IMR-90 (cell line): ENCODE results near the gene ASPG. TPM values are rescaled to one million over a fixed set of nuclear protein-coding genes. Genes with fewer than 3 reads are reported as not detected.

Source experiments
- ATAC-seq: fragments of 200-7000 bp; cut with Tn5 transposase; 2 replicates; pipeline ENCODE4 v1.9.1; 2020; ENCODE audit warnings: low read depth, mild to moderate bottlenecking, moderate library complexity
- BruUV-seq: library from RNA; stranded (reverse); fragments of 400-500 nt; replicated peaks from 2 replicates; lab custom pipeline; 2021; lab: Mats Ljungman, UMichigan
- CTCF ChIA-PET: fragments of 300-600 bp; formaldehyde crosslinking; extraction: SDS; loops from one replicate; lab custom pipeline; 2021; ENCODE audit warnings: antibody characterized with exemption; lab: Yijun Ruan, JAX
- POLR2A ChIA-PET: fragments of 300-600 bp; sonication (Branson Sonifier 250); formaldehyde crosslinking; loops from one replicate; lab custom pipeline; 2022; ENCODE audit warnings: antibody characterized with exemption; ENCODE audit not compliant: unreplicated experiment; lab: Charles Lee
- DNase-seq: peaks from one replicate; pipeline ENCODE4 v3.0.0; 2013
- H2AFZ ChIP-seq: replicated peaks from 2 replicates; pipeline ENCODE3; 2013; ENCODE audit warnings: low read length, mild to moderate bottlenecking; ENCODE audit not compliant: poor library complexity
- H2AK5ac ChIP-seq: 2 replicates; pipeline ENCODE4 v1.6.1; 2013; ENCODE audit warnings: low read depth, low read length, inconsistent platforms
- H2AK9ac ChIP-seq: replicated peaks from 2 replicates; pipeline ENCODE3; 2013; ENCODE audit warnings: mild to moderate bottlenecking, low read depth, low read length, moderate library complexity; ENCODE audit not compliant: poor library complexity
- H2BK120ac ChIP-seq: 2 replicates; pipeline ENCODE4 v1.6.1; 2013; ENCODE audit warnings: low read depth, low read length, inconsistent platforms
- H2BK15ac ChIP-seq: 3 replicates; pipeline ENCODE4 v1.6.1; 2013; ENCODE audit warnings: low read depth, low read length, inconsistent platforms
- H2BK20ac ChIP-seq: 2 replicates; pipeline ENCODE4 v1.6.1; 2013; ENCODE audit warnings: low read depth, mild to moderate bottlenecking, inconsistent platforms, low read length, moderate library complexity
- H2BK5ac ChIP-seq: 2 replicates; pipeline ENCODE4 v1.6.1; 2013; ENCODE audit warnings: mild to moderate bottlenecking, low read depth, low read length, inconsistent platforms; ENCODE audit not compliant: poor library complexity, severe bottlenecking
- H3K14ac ChIP-seq: replicated peaks from 2 replicates; pipeline ENCODE4 v1.6.1; 2013; ENCODE audit warnings: low read depth, low read length, inconsistent platforms
- H3K18ac ChIP-seq: 2 replicates; pipeline ENCODE4 v1.6.1; 2013; ENCODE audit warnings: low read depth, low read length, control low read depth
- H3K23ac ChIP-seq: 2 replicates; pipeline ENCODE4 v1.6.1; 2013; ENCODE audit warnings: low read depth, low read length, inconsistent platforms
- H3K27ac ChIP-seq: 2 replicates; pipeline ENCODE4 v1.5.1; 2013; ENCODE audit warnings: mild to moderate bottlenecking, control low read depth, low read length; ENCODE audit not compliant: insufficient read depth
- H3K27me3 ChIP-seq: 2 replicates; pipeline ENCODE4 v1.6.1; 2013; ENCODE audit warnings: low read length; ENCODE audit not compliant: control insufficient read depth, insufficient read depth
- H3K36me3 ChIP-seq: 2 replicates; pipeline ENCODE4 v1.6.1; 2013; ENCODE audit warnings: low read length, mixed read lengths; ENCODE audit not compliant: control insufficient read depth, insufficient read depth
- H3K4ac ChIP-seq: 2 replicates; pipeline ENCODE4 v1.6.1; 2013; ENCODE audit warnings: low read depth, low read length, inconsistent platforms
- H3K4me1 ChIP-seq: 2 replicates; pipeline ENCODE4 v1.6.1; 2013; ENCODE audit warnings: low read length, mixed read lengths; ENCODE audit not compliant: control insufficient read depth, insufficient read depth
- H3K4me2 ChIP-seq: 2 replicates; pipeline ENCODE4 v1.6.1; 2013; ENCODE audit warnings: low read depth, mild to moderate bottlenecking, control low read depth, low read length, moderate library complexity
- H3K4me3 ChIP-seq: 2 replicates; pipeline ENCODE4 v1.5.1; 2013; ENCODE audit warnings: low read depth, mild to moderate bottlenecking, control low read depth, low read length, moderate library complexity; ENCODE audit not compliant: insufficient read depth
- H3K56ac ChIP-seq: 2 replicates; pipeline ENCODE4 v1.6.1; 2013; ENCODE audit warnings: low read length, inconsistent platforms; ENCODE audit not compliant: insufficient read depth; ENCODE audit errors: extremely low read depth
- H3K79me1 ChIP-seq, 2 experiments: 2 replicates each; pipeline ENCODE4 v1.6.1; 2013; ENCODE audit warnings: low read length in 2 of 2, inconsistent platforms in 1 of 2, low read depth in 1 of 2
- H3K9ac ChIP-seq: 2 replicates; pipeline ENCODE4 v1.6.1; 2013; ENCODE audit warnings: low read depth, low read length, control low read depth
- H3K9me1 ChIP-seq: 2 replicates; pipeline ENCODE4 v1.6.1; 2013; ENCODE audit warnings: low read length, inconsistent platforms; ENCODE audit not compliant: insufficient read depth
- H3K9me3 ChIP-seq: 2 replicates; pipeline ENCODE4 v1.6.1; 2013; ENCODE audit warnings: low read length; ENCODE audit not compliant: control insufficient read depth, insufficient read depth
- H4K20me1 ChIP-seq: 2 replicates; pipeline ENCODE4 v1.6.1; 2013; ENCODE audit warnings: low read length, inconsistent platforms; ENCODE audit not compliant: insufficient read depth
- H4K5ac ChIP-seq: 2 replicates; pipeline ENCODE4 v1.6.1; 2013; ENCODE audit warnings: mild to moderate bottlenecking, low read depth, low read length, control low read depth
- H4K8ac ChIP-seq, 2 experiments: 2 replicates each; pipeline ENCODE4 v1.6.1; 2013; ENCODE audit warnings: low read depth in 2 of 2, low read length in 2 of 2, control low read depth in 1 of 2, inconsistent platforms in 1 of 2
- H4K91ac ChIP-seq: 2 replicates; pipeline ENCODE4 v1.6.1; 2013; ENCODE audit warnings: low read depth, low read length, inconsistent platforms; ENCODE audit not compliant: insufficient read depth
- BHLHE40 ChIP-seq: fragments of 150-350 bp; IDR thresholded peaks from 2 replicates; pipeline ENCODE4 v1.6.1; 2016; ENCODE audit warnings: mild to moderate bottlenecking, low read depth, low read length
- CEBPB ChIP-seq: IDR thresholded peaks from 2 replicates; pipeline ENCODE4 v1.6.1; 2012; ENCODE audit warnings: low read depth, low read length, improper control_type of control experiment
- CHD1 ChIP-seq: IDR thresholded peaks from 2 replicates; pipeline ENCODE4 v1.6.1; 2012; ENCODE audit warnings: low read depth, low read length, improper control_type of control experiment
- CTCF ChIP-seq: conservative IDR thresholded peaks from 2 replicates; pipeline ENCODE4 v1.5.1; 2012; ENCODE audit warnings: mild to moderate bottlenecking, low read depth, low read length, improper control_type of control experiment
- ELK1 ChIP-seq: fragments of 150-350 bp; IDR thresholded peaks from 2 replicates; pipeline ENCODE4 v1.6.1; 2016; ENCODE audit warnings: low read depth, mild to moderate bottlenecking, low read length, moderate library complexity, borderline replicate concordance
- RAD21 ChIP-seq: IDR thresholded peaks from 2 replicates; pipeline ENCODE4 v1.6.1; 2012; ENCODE audit warnings: low read length, improper control_type of control experiment
- RFX5 ChIP-seq: IDR thresholded peaks from 2 replicates; pipeline ENCODE4 v1.8.0; 2012; ENCODE audit warnings: low read depth, mild to moderate bottlenecking, low read length, moderate library complexity
- WGBS, 2 experiments: methylation state at CpG; one replicate each; pipeline versions ENCODE4 v1.1.5 to v1.1.7; 2013; ENCODE audit warnings: missing lambda C conversion rate in 2 of 2; ENCODE audit not compliant: insufficient read length in 1 of 2; ENCODE audit errors: extremely low coverage in 2 of 2; 5-methylcytosine and 5-hydroxymethylcytosine counted together
- dilution Hi-C: fragments of 300-500 bp; cut with HindIII; formaldehyde crosslinking; loops from one replicate; pipeline ENCODE4 v1.14.3; 2018; ENCODE audit warnings: low sequenced_read_pairs; ENCODE audit not compliant: unreplicated experiment
- in situ Hi-C: fragments of 300-500 bp; cut with MboI; formaldehyde crosslinking; loops from 3 replicates; pipeline ENCODE4 v1.14.3; 2019; ENCODE audit warnings: low sequenced_read_pairs, inconsistent platforms, mixed read lengths
- intact Hi-C: fragments of 100-400 bp; cut with micrococcal nuclease; formaldehyde crosslinking; loops from 2 replicates; pipeline ENCODE4 v1.10.0; 2022
- polyA plus RNA-seq, 3 experiments: library from polyadenylated mRNA; depleted of rRNA; stranded (reverse); fragments of >200 nt; gene quantifications; 2 replicates each; pipeline ENCODE4 v1.2.3, GENCODE V29; 2012; ENCODE audit warnings: low replicate concordance in 1 of 3
- total RNA-seq: library from RNA; depleted of rRNA; stranded (reverse); fragments of >200 nt; gene quantifications from 2 replicates; pipeline ENCODE4 v1.2.3, GENCODE V29; 2012

The ASPG gene
- total and polyA plus RNA-seq, 2 of the 4 experiments (the other 2 are of a cell fraction) = not detected

GRCh38 chr14:104159990-104160389, 74.5 kb downstream of the ASPG start:
- WGBS, 2 experiments = 70% methylated on average over 2 of the region's 9 CpGs; no CpG with 5 or more reads in 1 of the 2 experiments
- H3K27me3 ChIP-seq = no peaks in the 10 kb centered on the region
- H2AK9ac ChIP-seq = no peak overlapping the region
- H3K4me1 ChIP-seq = no peaks in the 10 kb centered on the region
- intact Hi-C loops = no loop called here
- no peak overlapping the region for H2AK5ac ChIP-seq
- no peak overlapping the region for H2AFZ ChIP-seq
- H3K9ac ChIP-seq = no peak overlapping the region
- in situ Hi-C loops = no loop called here
- no peak overlapping the region for H3K23ac ChIP-seq
- no peak overlapping the region for H3K56ac ChIP-seq
- no peak overlapping the region for H2BK15ac ChIP-seq
- H3K14ac ChIP-seq = no peak overlapping the region
- no peak overlapping the region for H3K18ac ChIP-seq
- H3K9me3 ChIP-seq = peaks cover 11% of the 10 kb centered on the region
- no peak overlapping the region for H2BK20ac ChIP-seq
- dilution Hi-C loops = no loop called here
- POLR2A ChIA-PET = no interaction called here
- no peak overlapping the region for H2BK120ac ChIP-seq
- no peak overlapping the region for H3K4ac ChIP-seq
- CTCF ChIA-PET = no interaction called here
- H3K9me1 ChIP-seq = no peaks in the 10 kb centered on the region
- H3K4me2 ChIP-seq = no peak overlapping the region
- no TSS peak for BruUV-seq
- no peak overlapping the region for H4K91ac ChIP-seq
- no peaks in the 10 kb centered on the region for H3K36me3 ChIP-seq
- DNase-seq (no peak), ATAC-seq (no peak)
- no peaks in the 10 kb centered on the region for H4K20me1 ChIP-seq
- H3K79me1 ChIP-seq = no peaks in the 10 kb centered on the region
- TF ChIP-seq RFX5 = no peak
- TF ChIP-seq ELK1 = no peak
- no peak for TF ChIP-seq CTCF
- TF ChIP-seq CEBPB = no peak
- TF ChIP-seq CHD1 = no peak
- TF ChIP-seq RAD21 = no peak
- TF ChIP-seq BHLHE40 = no peak
- no peak overlapping the region for H4K5ac ChIP-seq
- H3K27ac ChIP-seq = no peak overlapping the region
- H4K8ac ChIP-seq = no peak overlapping the region
- H2BK5ac ChIP-seq = no peak overlapping the region
- no peak overlapping the region for H3K4me3 ChIP-seq
